Loucy (cell line): Measurements from ENCODE around the gene RNF13.
"Not testable (repeated sequence)": the region's sequence is repeated elsewhere in the genome, so short reads cannot be mapped to it uniquely, and the experiment has no call there.

Experiments used
- H2AFZ ChIP-seq: fragments of 200-600 bp; sonication (generic); 2 replicates; pipeline ENCODE4 v1.6.0; 2016; ENCODE audit warnings: antibody characterized with exemption, mild to moderate bottlenecking, low read length, moderate library complexity
- H3F3A ChIP-seq: fragments of 200-600 bp; 2 replicates; pipeline ENCODE4 v1.6.0; 2016; ENCODE audit warnings: antibody characterized with exemption, low read depth, mild to moderate bottlenecking
- H3K27me3 ChIP-seq: fragments of 200-600 bp; sonication (generic); 2 replicates; pipeline ENCODE4 v1.6.1; 2014; ENCODE audit warnings: low read length, mild to moderate bottlenecking; ENCODE audit not compliant: insufficient read depth, poor library complexity, severe bottlenecking
- H3K36me3 ChIP-seq: fragments of 200-600 bp; sonication (generic); 2 replicates; pipeline ENCODE4 v1.6.1; 2016; ENCODE audit warnings: low read length; ENCODE audit not compliant: insufficient read depth
- H3K4me1 ChIP-seq: fragments of 200-600 bp; sonication (generic); 2 replicates; pipeline ENCODE4 v1.5.1; 2014; ENCODE audit warnings: low read length, mild to moderate bottlenecking; ENCODE audit not compliant: insufficient read depth, poor library complexity, severe bottlenecking
- H3K4me2 ChIP-seq: fragments of 200-600 bp; sonication (generic); 2 replicates; pipeline ENCODE4 v1.6.0; 2014; ENCODE audit warnings: antibody characterized with exemption, low read length, low read depth, mild to moderate bottlenecking; ENCODE audit not compliant: poor library complexity, severe bottlenecking
- H3K4me3 ChIP-seq: fragments of 200-600 bp; sonication (generic); 2 replicates; pipeline ENCODE4 v1.5.1; 2014; ENCODE audit warnings: low read length, mild to moderate bottlenecking, mixed read lengths; ENCODE audit not compliant: poor library complexity, severe bottlenecking
- H3K79me2 ChIP-seq: fragments of 200-600 bp; sonication (generic); 2 replicates; pipeline ENCODE4 v1.6.1; 2014; ENCODE audit warnings: low read length; ENCODE audit not compliant: insufficient read depth
- H3K9ac ChIP-seq: fragments of 200-600 bp; sonication (generic); 2 replicates; pipeline ENCODE4 v1.6.0; 2014; ENCODE audit warnings: mild to moderate bottlenecking, low read depth, low read length, moderate library complexity; ENCODE audit not compliant: poor library complexity, severe bottlenecking
- H3K9me2 ChIP-seq: fragments of 200-600 bp; sonication (generic); replicated peaks from 2 replicates; pipeline ENCODE4 v1.6.1; 2016; ENCODE audit warnings: low read depth, low read length, mixed read lengths
- H3K9me3 ChIP-seq: fragments of 200-600 bp; sonication (generic); 2 replicates; pipeline ENCODE4 v1.6.1; 2014; ENCODE audit warnings: mild to moderate bottlenecking, antibody characterized with exemption, low read length, low read depth; ENCODE audit not compliant: insufficient read depth
- H4K20me1 ChIP-seq: fragments of 200-600 bp; sonication (generic); 2 replicates; pipeline ENCODE4 v1.6.0; 2014; ENCODE audit warnings: antibody characterized with exemption, low read length, mild to moderate bottlenecking; ENCODE audit not compliant: insufficient read depth, poor library complexity, severe bottlenecking
- EZH2phosphoT487 ChIP-seq: fragments of 200-600 bp; IDR thresholded peaks from 2 replicates; pipeline ENCODE4 v1.6.1; 2018; ENCODE audit warnings: antibody characterized with exemption, mild to moderate bottlenecking, moderate library complexity, borderline replicate concordance
- TF ChIP-seq, protein P1 (sequence below): fragments of 200-600 bp; sonication (generic); conservative IDR thresholded peaks from 2 replicates; pipeline ENCODE4 v1.5.1; 2014; ENCODE audit warnings: mild to moderate bottlenecking, antibody characterized with exemption, low read length

The RNF13 gene

DNA sequence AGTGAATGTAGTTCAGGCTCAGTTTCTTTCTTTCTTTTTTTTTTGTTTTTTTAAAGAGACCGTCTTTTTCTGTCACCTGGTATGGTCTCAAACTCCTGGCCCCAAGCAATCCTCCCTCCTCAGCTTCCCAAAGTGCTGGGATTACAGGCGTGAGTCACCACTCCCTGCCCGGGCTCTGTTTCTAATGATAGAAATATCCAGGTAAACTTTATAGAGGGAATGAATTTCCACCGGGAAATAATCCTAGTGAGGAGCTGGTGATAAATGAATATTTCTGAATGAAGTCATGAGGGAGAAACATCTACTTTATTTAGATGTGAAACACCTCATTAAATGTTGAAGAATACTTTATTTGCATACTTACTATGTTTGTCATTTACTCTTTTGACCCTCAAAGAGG, 7.2 kb downstream of the RNF13 start:
- Histone ChIP-seq H4K20me1 (peaks cover 20% of the 10 kb centered on the region), H3K4me1 (peaks cover 30% of the 10 kb centered on the region), H3F3A (no peaks in the 10 kb centered on the region), H3K9me2 (no peaks in the 10 kb centered on the region), H3K36me3 (no peaks in the 10 kb centered on the region), H3K4me2 (no peak overlapping the region), H3K27me3 (no peaks in the 10 kb centered on the region), H2AFZ (no peak overlapping the region), H3K4me3 (no peak overlapping the region), H3K9me3 (0 out of 2 replicates have a peak, but pooled peaks cover 6% of the 10 kb centered on the region), H3K9ac (no peak overlapping the region), H3K79me2 (peaks cover 66% of the 10 kb centered on the region)
- no peak for TF ChIP-seq EZH2phosphoT487
- TF ChIP-seq, protein P1, sequence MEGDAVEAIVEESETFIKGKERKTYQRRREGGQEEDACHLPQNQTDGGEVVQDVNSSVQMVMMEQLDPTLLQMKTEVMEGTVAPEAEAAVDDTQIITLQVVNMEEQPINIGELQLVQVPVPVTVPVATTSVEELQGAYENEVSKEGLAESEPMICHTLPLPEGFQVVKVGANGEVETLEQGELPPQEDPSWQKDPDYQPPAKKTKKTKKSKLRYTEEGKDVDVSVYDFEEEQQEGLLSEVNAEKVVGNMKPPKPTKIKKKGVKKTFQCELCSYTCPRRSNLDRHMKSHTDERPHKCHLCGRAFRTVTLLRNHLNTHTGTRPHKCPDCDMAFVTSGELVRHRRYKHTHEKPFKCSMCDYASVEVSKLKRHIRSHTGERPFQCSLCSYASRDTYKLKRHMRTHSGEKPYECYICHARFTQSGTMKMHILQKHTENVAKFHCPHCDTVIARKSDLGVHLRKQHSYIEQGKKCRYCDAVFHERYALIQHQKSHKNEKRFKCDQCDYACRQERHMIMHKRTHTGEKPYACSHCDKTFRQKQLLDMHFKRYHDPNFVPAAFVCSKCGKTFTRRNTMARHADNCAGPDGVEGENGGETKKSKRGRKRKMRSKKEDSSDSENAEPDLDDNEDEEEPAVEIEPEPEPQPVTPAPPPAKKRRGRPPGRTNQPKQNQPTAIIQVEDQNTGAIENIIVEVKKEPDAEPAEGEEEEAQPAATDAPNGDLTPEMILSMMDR, result no peak

DNA sequence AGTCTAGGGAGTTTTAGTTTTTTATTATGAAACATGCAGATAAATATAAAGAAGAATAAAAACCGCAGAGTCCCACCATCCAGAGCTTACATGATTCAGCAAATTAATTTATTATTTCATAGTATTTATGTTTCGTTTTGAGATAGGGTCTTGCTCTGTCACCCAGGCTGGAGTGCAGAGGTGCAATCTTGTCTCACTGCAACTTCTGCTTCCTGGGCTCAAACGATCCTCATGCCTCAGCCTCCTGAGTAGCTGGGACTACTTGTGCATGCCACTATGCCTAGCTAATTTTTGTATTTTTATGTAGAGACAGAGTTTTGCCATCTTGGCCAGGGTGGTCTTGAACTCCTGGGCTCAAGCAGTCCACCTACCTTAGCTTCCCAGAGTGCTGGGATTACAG, 13.6 kb downstream of the RNF13 start:
- Histone ChIP-seq H3K79me2 (peaks cover 56% of the 10 kb centered on the region; the same call in 1 of the 2 replicates), H3F3A (no peaks in the 10 kb centered on the region; the same call in 1 of the 2 replicates), H3K9ac (no peak overlapping the region), H3K9me2 (no peaks in the 10 kb centered on the region), H3K36me3 (no peaks in the 10 kb centered on the region), H4K20me1 (peaks cover 11% of the 10 kb centered on the region), H3K4me1 (no peaks in the 10 kb centered on the region), H3K27me3 (no peaks in the 10 kb centered on the region), H3K4me3 (no peak overlapping the region), H3K9me3 (peaks cover 19% of the 10 kb centered on the region; the same call in 1 of the 2 replicates), H3K4me2 (no peak overlapping the region), H2AFZ (no peak overlapping the region)
- TF ChIP-seq EZH2phosphoT487, result no peak
- TF ChIP-seq, protein P1, result no peak

DNA sequence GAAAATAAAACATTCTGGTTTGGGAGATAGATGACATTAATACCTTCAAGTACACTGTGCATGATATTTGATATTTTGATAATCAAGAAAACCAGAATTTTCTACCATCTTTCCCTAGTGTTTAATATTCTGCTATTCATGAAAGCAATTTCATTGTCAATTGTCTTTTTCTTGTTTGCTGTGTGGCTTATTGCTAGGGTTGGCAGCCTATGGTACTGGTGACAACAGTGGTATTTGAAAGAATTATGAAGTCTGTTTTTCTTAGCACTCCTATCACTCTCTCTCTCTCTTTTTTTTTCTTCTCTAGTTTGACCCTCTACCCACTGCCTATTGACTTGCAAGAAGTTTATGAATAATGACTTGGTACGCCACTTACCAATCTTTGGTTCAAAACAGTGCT, 15.4 kb downstream of the RNF13 start:
- H3K36me3 ChIP-seq, result no peaks in the 10 kb centered on the region
- H3K4me1 ChIP-seq, result no peaks in the 10 kb centered on the region
- peaks cover 49% of the 10 kb centered on the region; the same call in 1 of the 2 replicates for H3K79me2 ChIP-seq
- peaks cover 20% of the 10 kb centered on the region; the same call in 1 of the 2 replicates for H3K9me3 ChIP-seq
- H4K20me1 ChIP-seq, result peaks cover 3% of the 10 kb centered on the region
- no peaks in the 10 kb centered on the region; the same call in 1 of the 2 replicates for H3F3A ChIP-seq
- no peak overlapping the region for H2AFZ ChIP-seq
- no peak overlapping the region for H3K4me2 ChIP-seq
- H3K4me3 ChIP-seq, result no peak overlapping the region
- H3K27me3 ChIP-seq, result no peaks in the 10 kb centered on the region
- no peaks in the 10 kb centered on the region for H3K9me2 ChIP-seq
- no peak overlapping the region for H3K9ac ChIP-seq
- TF ChIP-seq, protein P1, result no peak
- TF ChIP-seq EZH2phosphoT487, result no peak

DNA sequence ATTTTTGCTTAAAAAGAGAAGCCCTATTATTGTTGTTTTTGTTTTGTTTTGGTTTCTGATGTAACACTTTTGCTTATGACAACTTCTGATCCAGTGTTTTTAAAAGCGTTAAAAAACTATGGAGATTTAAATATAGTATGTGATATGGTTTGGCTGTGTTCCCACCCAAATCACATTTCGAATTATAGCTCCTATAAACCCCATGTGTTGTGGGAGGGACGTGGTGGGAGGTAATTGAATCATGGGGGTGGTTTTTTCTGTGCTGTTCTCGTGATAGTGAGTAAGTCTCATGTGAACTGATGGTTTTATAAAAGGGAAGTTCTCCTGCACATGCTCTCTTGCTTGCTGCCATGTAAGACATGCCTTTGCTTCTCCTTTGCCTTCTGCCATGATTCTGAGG, 16.6 kb downstream of the RNF13 start:
- not testable (repeated sequence) for H3K9me2 ChIP-seq, H3K9ac ChIP-seq, H3K27me3 ChIP-seq, H3K36me3 ChIP-seq, H2AFZ ChIP-seq, H4K20me1 ChIP-seq, H3F3A ChIP-seq, H3K4me2 ChIP-seq, H3K4me3 ChIP-seq, H3K4me1 ChIP-seq
- H3K79me2 ChIP-seq, result peaks cover 54% of the 10 kb centered on the region; the same call in 1 of the 2 replicates
- H3K9me3 ChIP-seq, result peaks cover 27% of the 10 kb centered on the region; the same call in 1 of the 2 replicates
